Right hindlimb (tissue), 1 donor: ENCODE data around the gene PLEKHH1.
A peak's percentile ranks its signal among the peaks of the same experiment; 100 is the strongest.

Source experiments
- DNase-seq: peaks from one replicate; pipeline ENCODE4 v3.0.0-alpha.2; 2018

Gene PLEKHH1

DNA sequence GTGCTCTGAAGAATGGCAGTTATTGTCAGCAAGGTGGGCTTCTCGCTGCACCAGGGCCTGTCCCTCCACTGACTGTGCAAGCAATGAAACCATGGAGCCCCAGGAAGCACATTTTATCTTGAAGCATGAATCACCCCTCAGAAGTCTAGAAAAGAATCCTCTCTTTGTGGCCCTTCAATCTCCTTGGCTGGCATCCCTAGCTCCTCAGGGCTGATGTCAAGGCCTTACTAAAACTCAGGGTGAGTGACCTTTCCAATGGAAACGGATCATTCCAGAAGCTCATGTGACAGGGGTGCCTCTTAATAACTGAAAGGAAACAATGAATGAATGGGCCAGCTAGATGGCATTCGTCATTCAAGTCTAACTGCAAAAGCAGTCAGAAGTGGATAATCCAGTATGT is 22.3 kb upstream of the PLEKHH1 start:
- DNase-seq: no peak

DNA sequence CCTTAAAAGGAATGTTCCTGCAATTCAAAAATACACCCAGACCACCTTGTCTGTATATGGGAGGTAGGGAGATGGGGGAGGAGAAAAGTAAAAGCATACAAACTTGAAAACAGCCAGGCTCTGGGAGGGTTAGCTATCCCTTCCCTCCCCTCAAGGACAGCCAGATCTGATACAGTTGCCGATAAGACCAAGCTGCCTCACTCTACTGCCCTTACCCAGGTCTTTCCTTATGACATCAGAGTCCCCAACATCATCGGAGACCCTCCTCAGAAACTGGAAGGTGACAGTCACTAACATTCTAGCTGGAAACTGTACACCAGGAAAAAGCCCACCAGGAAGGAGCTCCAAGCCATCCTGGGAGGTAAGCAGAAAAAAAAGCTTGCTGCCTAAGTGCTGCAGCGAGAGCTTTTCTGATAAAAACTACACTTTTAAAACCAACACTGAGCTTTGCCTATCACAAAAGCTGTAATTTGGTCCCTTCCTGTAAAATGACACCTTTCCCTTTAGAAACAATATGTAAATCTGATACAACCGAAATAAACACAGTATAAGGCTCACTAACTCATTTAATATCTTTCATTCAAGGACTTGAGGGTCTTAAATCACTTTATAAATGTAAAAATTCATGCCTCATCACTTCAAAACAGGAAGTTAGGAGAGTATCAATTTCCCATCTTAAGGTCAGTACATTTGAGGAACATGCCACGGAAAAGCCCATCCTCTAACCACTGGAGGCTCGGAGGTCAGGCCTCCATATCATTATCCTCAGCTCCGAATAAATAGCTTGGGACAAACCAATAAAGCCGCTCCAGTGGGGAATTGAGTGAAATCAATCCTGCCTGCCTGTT is 20.4 kb upstream of the PLEKHH1 start:
- DNase-seq: no peak

DNA sequence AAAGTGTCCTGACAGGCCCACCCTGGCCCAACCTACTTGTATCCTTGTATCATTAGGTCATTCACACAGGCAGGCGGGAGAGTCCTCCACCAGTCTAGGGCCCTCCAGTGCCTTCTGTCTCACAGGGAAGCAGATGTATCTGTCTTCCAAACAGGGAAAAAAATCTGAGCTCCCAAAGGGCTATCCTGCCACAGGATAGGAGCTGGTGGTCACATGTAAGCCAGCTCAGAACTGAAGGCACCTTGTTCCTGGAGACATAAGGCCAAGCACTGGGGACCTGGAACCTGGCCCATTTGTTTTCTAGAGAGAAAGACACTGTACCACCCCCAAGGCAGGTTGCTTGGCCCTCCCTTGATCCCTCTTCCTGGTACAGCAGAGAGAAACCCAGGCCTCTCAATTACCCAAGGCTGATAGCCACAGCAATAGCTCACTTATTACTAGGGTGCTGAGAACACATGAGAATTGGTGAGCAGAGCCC is 19.4 kb upstream of the PLEKHH1 start:
- DNase-seq: no peak

DNA sequence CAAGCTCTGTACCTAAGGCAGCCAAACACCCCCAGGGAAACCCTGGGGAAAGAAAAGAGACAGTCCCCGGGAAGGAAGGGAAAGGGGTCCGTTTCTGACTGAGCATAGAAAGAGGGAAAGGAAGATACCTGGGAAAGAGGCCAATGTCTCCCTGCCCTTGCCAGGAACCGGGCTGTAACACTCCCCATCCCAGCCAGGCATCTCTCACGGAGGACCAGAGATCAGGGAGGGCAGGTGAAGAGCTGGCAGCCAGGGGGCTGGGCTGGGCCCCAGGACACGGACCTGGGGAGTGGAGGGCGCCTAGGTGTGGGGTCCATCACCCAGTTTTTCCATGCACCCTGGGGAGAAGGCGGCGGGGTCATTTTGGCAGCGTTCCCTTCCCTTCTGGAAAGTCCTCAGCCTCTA is 18.9 kb upstream of the PLEKHH1 start:
- DNase-seq: peak; percentile 49

GRCh38 chr14:67514650-67515385 is 18.3 kb upstream of the PLEKHH1 start:
- DNase-seq: peak; percentile 36

DNA sequence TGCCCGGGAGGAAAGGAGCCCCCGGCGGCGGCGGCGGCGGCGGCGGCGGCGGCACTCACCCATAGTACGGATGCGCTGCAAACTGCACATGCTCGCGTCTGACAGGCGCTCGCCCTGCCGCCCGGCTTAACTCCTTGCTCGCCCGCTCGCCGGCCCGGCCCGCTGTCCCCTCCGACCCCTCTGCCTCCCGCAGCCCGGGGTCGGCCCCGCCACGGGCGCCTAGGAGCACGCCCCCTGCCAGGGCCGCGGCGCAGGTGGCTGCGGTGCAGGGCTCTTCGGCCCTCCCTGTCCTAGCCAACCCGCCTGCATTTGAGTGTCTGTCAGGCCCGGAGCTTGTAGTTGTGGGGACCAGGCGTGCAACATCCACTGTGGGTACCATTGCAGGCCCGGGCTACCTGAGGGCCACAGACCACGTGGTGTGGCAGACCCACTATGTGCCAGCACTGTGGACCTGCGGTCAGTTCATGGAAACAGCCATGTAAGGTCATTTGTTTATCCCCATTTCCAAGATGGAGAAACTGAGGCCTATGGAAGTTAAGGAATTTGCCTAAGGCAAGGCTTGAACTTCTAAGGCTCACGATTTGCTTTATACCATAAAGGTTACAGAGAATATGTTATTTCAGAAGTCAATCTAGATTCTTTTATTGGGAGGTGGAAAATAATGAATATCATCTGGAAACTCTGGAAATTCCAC is 17.6 kb upstream of the PLEKHH1 start:
- peak; percentile 26 for DNase-seq

GRCh38 chr14:67516676-67517075 is 16.4 kb upstream of the PLEKHH1 start:
- DNase-seq: no peak

- DNase-seq: no peak
These were observed 16.0 kb upstream of the PLEKHH1 start for GRCh38 chr14:67517083-67517482.

- no peak for DNase-seq
These were observed 13.7 kb upstream of the PLEKHH1 start for GRCh38 chr14:67519406-67519805.

GRCh38 chr14:67520482-67520881 is 12.6 kb upstream of the PLEKHH1 start:
- no peak for DNase-seq

DNA sequence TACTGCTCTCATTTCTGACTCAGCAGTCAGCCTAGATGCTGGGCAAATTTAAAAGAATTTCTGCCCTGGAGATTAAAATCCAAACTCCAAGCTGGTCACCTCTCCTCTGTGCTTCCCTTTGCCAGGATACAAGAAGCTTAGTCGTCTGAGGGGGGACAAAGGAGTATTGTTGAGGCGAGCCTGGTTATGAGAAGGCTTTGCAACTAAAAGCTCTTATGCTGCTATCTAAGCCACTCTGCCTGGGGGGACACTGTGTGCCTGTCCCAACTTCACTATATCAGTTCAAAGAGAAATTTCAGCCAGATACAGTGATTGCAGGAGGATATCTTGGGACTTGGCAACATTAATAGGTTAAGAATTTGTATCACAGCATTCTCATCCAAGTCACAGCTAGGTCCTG is 10.8 kb upstream of the PLEKHH1 start:
- DNase-seq: no peak

GRCh38 chr14:67523764-67524633 is 9.1 kb upstream of the PLEKHH1 start:
- no peak for DNase-seq

DNA sequence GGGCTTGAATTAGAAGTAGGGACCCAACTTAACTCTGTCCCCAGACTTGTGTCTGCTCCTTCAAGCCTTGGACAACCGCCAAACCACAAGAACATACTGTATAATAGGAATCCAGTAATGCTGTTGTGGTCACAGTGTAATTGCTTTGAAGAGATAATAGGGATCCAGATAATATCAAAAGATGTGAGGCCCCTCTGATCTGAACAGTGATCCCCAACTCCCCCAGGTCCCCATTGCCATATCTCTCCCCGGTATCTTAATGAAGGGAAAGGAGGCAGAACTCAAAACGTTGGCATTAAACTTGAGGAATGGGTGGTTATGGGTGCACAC is 8.5 kb upstream of the PLEKHH1 start:
- DNase-seq: no peak

GRCh38 chr14:67525389-67525788 is 7.7 kb upstream of the PLEKHH1 start:
- DNase-seq: no peak

- DNase-seq: no peak
These were observed 6.9 kb upstream of the PLEKHH1 start for GRCh38 chr14:67526181-67526580.

DNA sequence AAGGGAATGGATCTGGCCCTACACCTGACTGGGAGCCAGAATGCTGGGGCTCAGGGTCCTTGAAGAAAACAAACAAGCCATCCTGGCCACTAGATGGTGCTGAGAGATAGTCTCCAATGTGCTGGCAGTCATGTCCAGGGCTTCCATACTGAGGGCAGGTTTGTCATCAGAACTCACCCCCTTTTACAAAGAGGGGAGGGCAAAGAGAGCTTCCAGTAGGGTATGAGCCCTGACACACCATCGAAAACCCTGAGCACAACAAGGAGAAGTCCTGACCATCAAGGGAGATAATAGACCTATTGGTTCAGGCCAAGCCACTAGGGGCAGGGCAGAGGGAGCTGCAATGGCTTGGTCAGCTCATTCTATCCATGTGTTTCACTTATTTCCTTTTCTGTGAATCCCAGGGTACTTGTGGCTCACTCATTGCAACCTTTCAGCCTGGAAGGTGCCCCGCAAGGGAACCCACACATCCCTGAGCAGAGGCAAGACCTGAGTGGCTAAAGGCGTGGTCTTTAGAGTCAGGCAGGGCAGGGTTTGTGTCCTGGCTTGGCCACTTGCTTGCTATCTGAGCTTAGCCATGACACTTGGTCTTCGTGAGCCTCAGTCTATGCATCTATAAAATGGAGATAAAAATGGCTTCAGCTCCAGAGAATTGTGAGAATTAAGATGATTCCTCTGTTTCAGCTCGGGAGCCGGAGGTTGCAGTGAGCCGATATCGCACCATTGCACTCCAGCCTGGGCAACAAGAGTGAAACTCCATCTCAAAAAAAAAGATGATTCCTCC is 6.2 kb upstream of the PLEKHH1 start:
- DNase-seq: peak; percentile 23

GRCh38 chr14:67527756-67528155 is 5.3 kb upstream of the PLEKHH1 start:
- DNase-seq: no peak

- no peak for DNase-seq
These were observed 4.8 kb upstream of the PLEKHH1 start for GRCh38 chr14:67528276-67528675.

DNA sequence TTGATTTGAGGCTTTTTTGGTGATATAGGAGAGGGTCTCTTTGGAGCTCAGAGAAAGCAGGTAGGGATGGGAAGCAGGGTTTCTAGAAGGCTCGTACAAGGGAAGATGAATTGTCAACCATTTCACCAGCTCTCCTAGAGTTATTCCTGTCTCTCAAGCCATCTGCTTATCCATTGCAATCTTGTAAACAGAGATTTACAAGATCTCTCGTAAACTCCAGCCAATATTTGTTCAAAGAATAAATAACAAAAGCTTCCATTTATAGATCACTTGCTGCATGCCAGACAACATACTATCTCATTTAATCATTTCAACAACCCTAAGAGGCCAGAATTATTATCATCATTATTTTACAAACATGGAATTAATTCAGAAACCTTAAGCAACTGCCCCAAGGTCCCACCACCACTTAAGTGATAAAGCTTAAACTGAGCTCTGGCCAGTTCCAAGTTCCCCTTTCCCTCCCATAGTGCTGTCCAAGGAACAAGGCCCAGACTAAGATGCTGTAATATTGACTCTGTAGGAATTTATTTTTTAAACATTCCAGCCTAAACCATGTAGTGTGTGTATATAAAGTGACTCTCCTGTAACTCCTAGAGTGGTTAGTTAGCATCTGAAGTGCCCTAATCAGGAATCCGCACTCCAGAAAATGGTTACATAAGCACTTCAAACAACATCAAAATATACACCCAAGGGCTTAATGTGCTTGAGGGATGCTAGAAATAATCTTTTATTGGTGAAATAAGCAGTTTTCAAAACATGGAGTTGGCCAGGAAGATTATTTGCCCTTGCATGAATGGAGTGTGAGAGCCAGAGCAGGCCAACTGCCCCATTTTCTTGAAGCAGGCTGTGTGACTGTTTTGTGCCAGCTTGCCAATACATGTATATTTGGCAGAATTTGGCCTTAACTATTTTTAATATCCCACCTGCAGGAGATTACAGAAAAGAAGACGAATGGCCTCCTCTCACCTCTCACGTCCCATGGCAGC is 2.8 kb upstream of the PLEKHH1 start:
- DNase-seq: no peak

GRCh38 chr14:67532606-67532997 is 488 bp upstream of the PLEKHH1 start:
- DNase-seq: no peak

DNA sequence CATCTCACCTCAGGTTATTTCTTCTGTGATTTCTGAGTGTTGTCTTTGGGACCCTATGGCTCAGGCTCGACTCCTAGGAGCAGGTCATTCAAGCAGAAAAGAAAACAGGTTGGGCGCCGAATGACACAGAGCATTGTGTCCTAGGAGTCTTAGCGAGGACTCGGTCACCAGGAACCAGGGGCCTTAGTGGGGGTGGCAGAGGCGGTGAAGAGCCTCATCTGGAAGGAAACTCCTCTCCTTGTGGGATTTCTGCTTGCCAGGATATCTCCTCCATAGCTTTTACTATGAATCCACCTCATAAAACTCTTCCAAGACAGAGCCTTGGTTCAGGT is 630 bp downstream of the PLEKHH1 start:
- DNase-seq: no peak
